ENCODE results near the gene TMEM106C.

TMEM106C gene

DNA sequence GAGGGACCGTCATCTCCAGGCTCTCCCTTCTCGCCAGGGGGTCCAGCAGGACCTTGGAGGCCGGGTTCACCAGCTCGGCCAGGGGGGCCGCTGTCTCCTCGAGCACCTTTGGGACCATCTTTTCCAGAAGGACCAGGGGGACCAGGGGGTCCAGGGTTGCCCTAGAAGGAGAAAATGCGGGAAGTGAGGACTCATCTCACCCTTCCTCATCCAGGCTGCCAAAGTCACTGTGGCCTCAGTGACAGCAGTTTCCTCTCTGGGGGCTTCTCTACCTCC, 15.1 kb downstream of the TMEM106C start:
- no peak for TF ChIP-seq JUND (IDR thresholded peaks at IDR 0.05; ENCODE audit: low read depth)
- in situ Hi-C loops (cut with HindIII; ENCODE audit: low pct_unique_long_range_greater_than_20kb, low sequenced_read_pairs) = no loop called here
- DNase-seq (ENCODE audit: low read depth in 1 of 2, low spot score in 1 of 2) = no peak

DNA sequence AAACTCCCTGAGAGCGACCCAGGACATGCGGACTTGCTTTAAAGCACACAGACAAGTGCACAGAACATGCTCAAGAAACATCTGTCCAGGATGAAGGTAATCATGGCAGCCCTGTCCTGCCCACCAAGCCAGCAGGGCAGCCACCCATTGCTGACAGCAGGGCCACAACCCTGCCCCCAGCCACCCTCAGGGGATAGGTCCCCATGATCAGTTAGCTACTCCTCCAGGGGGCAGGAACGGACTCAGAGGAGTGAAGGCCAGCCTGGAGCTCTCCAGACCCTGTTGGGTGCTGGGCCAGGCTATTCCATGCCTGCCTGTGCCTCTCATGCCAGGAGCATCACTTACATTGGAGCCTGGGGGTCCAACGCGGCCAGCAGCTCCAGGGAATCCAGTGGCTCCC, 15.8 kb downstream of the TMEM106C start:
- no peak for DNase-seq (ENCODE audit: low read depth in 1 of 2, low spot score in 1 of 2)
- in situ Hi-C loops (cut with HindIII; ENCODE audit: low pct_unique_long_range_greater_than_20kb, low sequenced_read_pairs) = no loop called here
- TF ChIP-seq JUND (IDR thresholded peaks at IDR 0.05; ENCODE audit: low read depth) = no peak

DNA sequence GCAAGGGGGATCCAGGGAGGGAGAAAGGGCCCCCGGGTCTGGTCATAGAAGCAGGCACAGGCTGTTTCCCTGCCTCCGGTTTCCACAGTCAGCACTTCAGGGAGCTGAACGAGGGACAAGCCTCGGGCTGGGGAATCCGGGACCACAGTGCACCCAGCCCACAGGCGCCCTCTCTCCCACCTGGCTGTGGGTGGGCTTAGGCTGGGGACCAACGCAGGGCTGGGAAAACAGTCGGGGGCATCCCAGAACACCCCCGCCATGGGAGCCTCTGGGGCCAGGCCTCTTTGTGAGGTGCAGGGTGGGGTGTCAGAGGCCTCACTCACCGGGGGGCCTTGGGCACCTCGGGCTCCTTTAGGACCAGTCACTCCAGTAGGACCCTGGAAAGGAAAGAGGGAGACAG, 16.3 kb downstream of the TMEM106C start:
- TF ChIP-seq JUND (IDR thresholded peaks at IDR 0.05; ENCODE audit: low read depth) = no peak
- DNase-seq (ENCODE audit: low read depth in 1 of 2, low spot score in 1 of 2) = no peak
- in situ Hi-C loops (cut with HindIII; ENCODE audit: low pct_unique_long_range_greater_than_20kb, low sequenced_read_pairs) = no loop called here

DNA sequence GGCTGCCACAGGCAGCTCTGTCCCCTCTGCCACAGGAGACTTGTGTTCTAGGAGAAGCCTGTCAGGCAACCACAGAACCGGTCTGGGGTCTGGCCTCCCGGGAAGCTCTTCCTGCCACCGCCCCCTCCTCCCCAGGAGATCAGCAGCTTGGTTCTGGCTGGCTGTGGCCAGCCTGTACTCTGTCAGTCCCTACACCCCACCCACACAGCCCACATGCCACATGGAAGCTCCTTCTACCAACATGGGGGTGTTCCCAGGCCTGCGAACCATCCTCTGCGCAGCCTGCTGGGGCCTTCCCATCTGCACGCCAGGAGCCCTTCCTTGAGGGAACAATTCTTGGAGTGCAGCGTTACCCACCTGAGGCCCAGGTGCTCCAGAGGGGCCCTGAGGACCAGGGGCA, 16.8 kb downstream of the TMEM106C start:
- TF ChIP-seq JUND (IDR thresholded peaks at IDR 0.05; ENCODE audit: low read depth) = no peak
- in situ Hi-C loops (cut with HindIII; ENCODE audit: low pct_unique_long_range_greater_than_20kb, low sequenced_read_pairs) = no loop called here
- DNase-seq (ENCODE audit: low read depth in 1 of 2, low spot score in 1 of 2) = no peak

DNA sequence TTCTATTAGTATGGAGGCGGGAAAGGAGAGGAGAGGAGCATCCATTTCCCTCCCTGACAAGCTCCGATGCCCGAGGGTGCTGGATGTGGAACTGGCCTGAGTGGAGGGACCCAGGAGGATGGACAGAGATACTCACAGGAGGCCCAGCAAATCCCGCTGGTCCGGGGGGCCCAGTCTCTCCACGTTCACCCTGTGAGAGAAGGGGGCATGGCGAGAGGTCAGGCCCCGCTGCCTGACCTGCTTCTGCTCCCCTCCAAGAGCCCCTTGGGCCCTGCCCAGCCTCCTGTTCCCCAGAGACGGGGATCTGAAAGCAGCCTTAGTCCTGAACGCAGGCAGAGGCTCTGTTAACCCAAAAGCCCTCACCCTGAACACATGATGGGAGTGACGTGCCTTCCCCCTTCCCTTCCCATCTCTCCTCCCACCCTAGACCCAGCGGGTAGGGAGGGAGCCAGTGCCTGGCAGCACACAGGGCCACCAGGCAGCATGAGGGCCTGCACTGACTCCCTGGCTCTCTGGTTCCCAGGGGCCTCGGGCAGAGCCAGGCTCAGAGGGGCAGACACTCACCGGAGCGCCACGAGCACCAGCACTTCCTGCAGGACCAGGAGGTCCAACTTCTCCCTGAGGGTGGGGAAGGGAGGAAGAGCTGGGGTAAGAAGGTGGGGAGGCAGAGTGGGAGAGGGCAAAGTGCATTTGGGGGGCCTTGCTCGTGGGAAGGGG, 17.5 kb downstream of the TMEM106C start:
- in situ Hi-C loops (cut with HindIII; ENCODE audit: low pct_unique_long_range_greater_than_20kb, low sequenced_read_pairs) = no loop called here
- DNase-seq (ENCODE audit: low read depth in 1 of 2, low spot score in 1 of 2) = no peak
- TF ChIP-seq JUND (IDR thresholded peaks at IDR 0.05; ENCODE audit: low read depth) = no peak

DNA sequence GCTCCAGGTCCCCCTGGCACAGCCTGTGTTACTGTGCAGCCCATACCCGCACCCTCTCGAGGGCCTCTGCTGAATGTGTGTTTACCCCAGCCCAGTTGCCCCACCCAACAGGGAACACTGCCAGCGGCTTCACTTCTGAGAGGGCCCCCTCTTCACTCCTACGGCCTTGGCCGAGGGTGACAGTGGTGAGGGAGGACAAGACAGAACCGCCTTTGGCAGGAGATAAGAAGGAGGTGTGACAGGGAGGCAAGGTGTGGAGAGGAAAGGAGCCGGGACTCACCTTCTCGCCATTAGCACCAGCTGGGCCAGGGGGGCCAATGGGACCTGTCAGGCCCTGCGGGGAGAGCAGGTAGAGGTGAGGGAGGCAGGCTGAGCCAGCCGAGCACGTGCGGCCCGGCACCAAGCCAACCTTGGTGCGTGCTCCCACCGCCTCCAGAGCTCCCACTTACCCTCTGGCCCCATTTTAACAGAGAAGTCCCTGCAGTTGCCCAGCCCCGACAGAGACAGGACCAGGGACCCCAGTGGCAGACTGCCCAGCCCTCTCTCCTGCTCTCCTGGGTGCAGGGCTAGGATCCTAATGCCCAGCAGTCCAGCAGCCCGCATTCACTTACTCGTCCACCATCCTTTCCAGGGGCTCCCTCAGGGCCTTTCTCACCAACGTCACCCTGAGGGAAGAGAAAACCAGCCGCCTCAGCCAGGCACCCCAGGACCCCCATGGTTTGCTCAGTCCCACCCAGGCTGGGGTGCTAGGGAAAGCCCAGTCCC, 18.3 kb downstream of the TMEM106C start:
- TF ChIP-seq JUND (IDR thresholded peaks at IDR 0.05; ENCODE audit: low read depth) = no peak
- DNase-seq (ENCODE audit: low read depth in 1 of 2, low spot score in 1 of 2) = no peak
- in situ Hi-C loops (cut with HindIII; ENCODE audit: low pct_unique_long_range_greater_than_20kb, low sequenced_read_pairs) = no loop called here

DNA sequence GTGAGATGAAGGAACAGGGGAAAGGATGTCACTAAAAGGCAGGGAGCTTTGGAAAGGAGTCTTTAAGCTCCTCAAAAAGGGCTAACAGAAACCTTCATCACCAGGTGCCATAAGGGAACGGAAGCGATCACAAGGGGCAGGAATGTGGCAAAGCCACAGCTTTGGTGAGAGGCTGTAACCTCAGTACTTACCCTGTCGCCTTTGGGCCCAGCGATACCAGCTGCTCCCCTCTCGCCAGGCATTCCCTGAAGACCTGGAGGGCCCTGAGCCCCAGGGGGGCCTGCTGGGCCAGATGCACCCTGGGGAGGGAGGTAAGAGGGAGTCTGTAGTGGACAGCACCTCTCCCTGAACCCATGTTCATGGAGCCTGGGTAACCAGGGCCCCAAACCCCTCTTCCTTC, 18.9 kb downstream of the TMEM106C start:
- in situ Hi-C loops (cut with HindIII; ENCODE audit: low pct_unique_long_range_greater_than_20kb, low sequenced_read_pairs) = no loop called here
- TF ChIP-seq JUND (IDR thresholded peaks at IDR 0.05; ENCODE audit: low read depth) = no peak
- DNase-seq (ENCODE audit: low read depth in 1 of 2, low spot score in 1 of 2) = no peak

DNA sequence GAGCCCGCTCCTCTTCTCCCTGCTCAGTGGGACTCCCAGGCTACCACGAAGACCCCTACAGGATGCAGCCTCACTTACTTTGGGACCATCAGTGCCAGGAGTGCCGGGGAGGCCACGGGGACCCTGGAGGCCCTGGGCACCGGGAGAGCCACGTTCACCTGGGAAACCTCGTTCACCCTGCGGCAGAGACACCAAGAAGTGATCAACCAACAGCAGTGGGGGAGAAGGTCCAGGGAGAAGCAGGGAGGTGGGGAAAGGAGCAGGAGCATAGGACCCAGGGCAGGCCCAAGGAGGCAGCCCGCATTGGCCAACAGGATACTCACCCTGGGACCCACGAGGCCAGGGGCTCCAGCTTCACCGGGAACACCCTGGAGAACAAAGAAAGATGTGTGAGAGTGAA, 19.4 kb downstream of the TMEM106C start:
- in situ Hi-C loops (cut with HindIII; ENCODE audit: low pct_unique_long_range_greater_than_20kb, low sequenced_read_pairs) = no loop called here
- TF ChIP-seq JUND (IDR thresholded peaks at IDR 0.05; ENCODE audit: low read depth) = no peak
- no peak for DNase-seq (ENCODE audit: low read depth in 1 of 2, low spot score in 1 of 2)

DNA sequence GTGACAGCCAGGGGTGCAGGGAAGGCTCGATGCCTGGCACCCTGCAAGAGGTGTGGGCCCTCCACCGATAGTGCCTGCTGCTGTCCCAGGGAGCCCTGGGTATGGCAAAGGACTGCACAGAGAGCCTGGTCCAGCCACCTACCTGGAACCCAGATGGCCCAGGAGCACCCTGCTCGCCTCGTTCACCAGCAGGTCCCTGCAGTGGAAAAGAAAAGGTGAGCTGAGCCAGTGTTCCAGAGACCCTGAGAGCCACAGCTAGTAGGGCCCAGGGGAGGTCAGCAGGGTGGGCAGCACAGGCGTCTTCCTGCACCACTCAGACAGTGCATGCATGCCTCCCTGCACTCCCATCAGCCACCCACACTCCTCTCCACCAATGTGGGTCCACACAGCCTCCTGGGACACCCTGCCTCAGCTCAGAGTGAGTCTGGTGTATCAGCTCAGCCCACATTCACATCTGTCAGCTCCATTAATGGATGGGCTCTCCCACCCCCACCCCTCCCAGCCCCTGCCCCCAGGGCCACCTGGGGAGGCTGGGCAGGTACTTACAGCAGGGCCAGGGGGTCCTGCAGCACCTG, 20.2 kb downstream of the TMEM106C start:
- in situ Hi-C loops (cut with HindIII; ENCODE audit: low pct_unique_long_range_greater_than_20kb, low sequenced_read_pairs) = no loop called here
- DNase-seq (ENCODE audit: low read depth in 1 of 2, low spot score in 1 of 2) = no peak
- no peak for TF ChIP-seq JUND (IDR thresholded peaks at IDR 0.05; ENCODE audit: low read depth)

DNA sequence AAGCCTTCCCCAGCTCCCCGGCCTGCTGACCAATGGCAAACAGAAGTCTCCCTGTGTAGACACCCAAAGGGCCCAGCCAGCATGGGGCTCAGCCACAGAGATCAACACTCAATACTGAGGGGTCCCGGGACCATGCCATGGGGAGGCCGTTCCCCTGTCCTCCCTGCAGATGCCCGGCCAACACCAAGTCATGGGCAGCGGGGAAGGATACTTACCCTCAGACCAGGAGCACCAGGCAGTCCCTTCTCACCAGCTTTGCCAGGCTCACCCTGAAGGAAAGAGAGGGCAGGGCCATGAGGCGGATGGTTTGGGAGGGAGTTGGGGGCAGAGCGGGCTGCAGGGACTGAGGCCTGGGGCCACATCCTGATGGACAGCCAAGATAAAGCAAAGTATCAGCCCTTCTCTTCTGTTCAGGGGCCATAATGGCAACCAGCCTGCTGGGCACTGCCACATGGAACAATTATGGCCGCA, 21.0 kb downstream of the TMEM106C start:
- in situ Hi-C loops (cut with HindIII; ENCODE audit: low pct_unique_long_range_greater_than_20kb, low sequenced_read_pairs) = no loop called here
- no peak for TF ChIP-seq JUND (IDR thresholded peaks at IDR 0.05; ENCODE audit: low read depth)
- DNase-seq (ENCODE audit: low read depth in 1 of 2, low spot score in 1 of 2) = no peak

DNA sequence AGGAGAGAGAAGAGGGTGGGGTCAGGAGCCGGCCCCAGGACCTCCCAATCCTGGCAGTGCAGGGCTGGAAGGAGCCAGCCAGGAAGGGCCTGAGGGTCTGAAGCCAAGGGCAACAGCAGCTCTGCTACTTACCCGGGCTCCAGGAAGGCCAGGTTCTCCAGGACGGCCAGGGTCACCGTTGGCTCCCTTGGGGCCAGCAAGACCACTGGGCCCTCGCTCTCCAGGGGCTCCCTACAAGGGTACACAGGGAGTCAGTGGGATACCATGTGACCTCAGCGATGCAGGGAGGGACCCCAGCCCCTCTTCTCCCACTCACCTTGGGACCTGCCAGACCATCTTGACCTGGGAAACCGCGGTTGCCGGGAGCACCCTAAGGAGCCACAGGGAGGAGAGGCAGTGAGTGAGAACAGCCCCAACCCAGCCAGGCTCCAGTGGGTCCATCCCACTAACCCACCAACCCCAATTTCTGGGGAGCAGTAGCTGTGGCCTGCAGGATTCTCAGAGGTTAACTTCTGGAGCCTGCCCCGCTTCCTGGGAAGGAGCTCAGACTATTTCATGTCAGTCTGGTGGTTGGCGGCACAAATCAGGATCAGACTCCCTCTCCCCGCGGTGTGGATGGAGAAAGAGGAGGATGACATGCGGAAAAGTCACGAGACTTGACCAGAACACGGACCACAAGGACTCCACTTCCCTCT, 22.3 kb downstream of the TMEM106C start:
- no peak for DNase-seq (ENCODE audit: low read depth in 1 of 2, low spot score in 1 of 2)
- in situ Hi-C loops (cut with HindIII; ENCODE audit: low pct_unique_long_range_greater_than_20kb, low sequenced_read_pairs) = no loop called here
- TF ChIP-seq JUND (IDR thresholded peaks at IDR 0.05; ENCODE audit: low read depth) = no peak

DNA sequence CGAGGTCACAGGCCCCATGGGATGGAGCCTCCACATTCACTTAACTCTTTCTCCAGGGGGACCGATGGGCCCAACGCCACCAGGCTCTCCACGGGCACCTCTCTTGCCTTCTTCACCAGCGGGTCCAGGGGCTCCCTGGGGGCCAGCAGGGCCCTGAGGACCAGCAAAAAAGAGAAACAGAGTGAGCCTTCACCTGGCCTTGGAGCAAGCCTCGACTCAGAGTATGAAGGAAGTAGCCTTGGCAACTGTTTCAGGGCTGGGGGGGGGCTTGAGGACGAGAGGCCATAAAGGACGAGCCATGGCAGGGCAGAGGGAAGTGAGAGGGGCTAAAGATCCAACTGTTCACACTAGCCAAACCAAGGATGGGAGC, 22.9 kb downstream of the TMEM106C start:
- DNase-seq (ENCODE audit: low read depth in 1 of 2, low spot score in 1 of 2) = no peak
- in situ Hi-C loops (cut with HindIII; ENCODE audit: low pct_unique_long_range_greater_than_20kb, low sequenced_read_pairs) = no loop called here
- no peak for TF ChIP-seq JUND (IDR thresholded peaks at IDR 0.05; ENCODE audit: low read depth)

DNA sequence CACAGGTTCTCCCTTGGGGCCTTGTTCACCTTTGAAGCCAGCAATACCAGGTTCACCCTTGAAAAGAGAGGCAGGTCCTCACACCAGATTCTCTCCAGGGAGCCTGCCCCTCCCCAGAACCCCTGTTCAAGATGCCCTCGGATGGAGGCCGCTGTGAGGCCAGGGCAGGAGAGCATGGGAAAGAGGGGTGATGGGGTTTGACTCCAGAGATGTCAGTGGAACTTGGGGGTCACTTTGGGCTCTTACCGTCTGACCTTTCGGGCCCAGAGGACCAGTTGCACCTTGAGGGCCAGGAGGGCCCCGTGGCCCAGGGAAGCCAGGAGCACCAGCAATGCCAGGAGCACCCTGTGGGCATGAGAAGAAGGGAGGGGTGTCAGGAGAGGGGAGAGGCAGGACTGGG, 23.4 kb downstream of the TMEM106C start:
- no peak for DNase-seq (ENCODE audit: low read depth in 1 of 2, low spot score in 1 of 2)
- no peak for TF ChIP-seq JUND (IDR thresholded peaks at IDR 0.05; ENCODE audit: low read depth)
- in situ Hi-C loops (cut with HindIII; ENCODE audit: low pct_unique_long_range_greater_than_20kb, low sequenced_read_pairs) = no loop called here
